GM12864 (cell line): Measurements from ENCODE around the gene HSD3B7.

Experiments
- DNase-seq: peaks from one replicate; pipeline ENCODE4 v3.0.0-alpha.2; 2011; ENCODE audit warnings: low read depth
- H3K4me3 ChIP-seq: 2 replicates; pipeline ENCODE4 v1.5.1; 2011; ENCODE audit warnings: mild to moderate bottlenecking, low read depth, low read length, control low read depth
- TF ChIP-seq, protein P1 (sequence below): IDR thresholded peaks from 2 replicates; pipeline ENCODE4 v1.5.1; 2011; ENCODE audit warnings: low read depth, mild to moderate bottlenecking, moderate library complexity, low read length, control low read depth, inconsistent platforms; ENCODE audit errors: missing control alignments

HSD3B7 gene

DNA sequence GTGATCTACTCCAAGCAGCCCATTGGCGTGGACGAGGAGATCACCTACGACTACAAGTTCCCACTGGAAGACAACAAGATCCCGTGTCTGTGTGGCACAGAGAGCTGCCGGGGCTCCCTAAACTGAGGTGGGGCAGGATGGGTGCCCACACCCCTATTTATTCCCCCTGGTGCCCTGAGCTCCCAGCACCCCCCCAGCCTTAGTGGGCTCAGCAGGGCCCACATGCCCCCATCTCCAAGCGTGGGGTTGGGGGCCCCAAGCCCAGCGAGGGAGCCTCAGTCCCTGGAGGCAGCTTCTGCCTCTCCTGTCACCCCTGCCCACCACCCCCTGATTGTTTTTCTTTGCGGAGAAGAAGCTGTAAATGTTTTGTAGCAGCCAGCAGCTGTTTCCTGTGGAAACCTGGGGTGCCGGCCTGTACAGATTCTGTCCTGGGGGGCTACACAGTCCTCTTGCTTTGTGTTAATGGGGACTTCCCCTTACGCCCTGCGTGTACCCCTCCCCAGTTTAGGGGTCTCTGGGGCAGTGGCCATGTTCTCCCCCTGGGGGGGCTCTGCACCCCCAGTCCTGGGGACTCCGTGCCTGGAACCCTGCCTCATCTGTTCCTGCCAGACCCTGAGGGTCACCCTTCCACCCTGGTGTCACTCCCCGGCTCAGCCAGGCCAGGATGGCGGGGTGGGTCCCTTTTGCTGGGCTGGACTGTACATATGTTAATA is 953 bp upstream of the HSD3B7 start:
- TF ChIP-seq, protein P1, sequence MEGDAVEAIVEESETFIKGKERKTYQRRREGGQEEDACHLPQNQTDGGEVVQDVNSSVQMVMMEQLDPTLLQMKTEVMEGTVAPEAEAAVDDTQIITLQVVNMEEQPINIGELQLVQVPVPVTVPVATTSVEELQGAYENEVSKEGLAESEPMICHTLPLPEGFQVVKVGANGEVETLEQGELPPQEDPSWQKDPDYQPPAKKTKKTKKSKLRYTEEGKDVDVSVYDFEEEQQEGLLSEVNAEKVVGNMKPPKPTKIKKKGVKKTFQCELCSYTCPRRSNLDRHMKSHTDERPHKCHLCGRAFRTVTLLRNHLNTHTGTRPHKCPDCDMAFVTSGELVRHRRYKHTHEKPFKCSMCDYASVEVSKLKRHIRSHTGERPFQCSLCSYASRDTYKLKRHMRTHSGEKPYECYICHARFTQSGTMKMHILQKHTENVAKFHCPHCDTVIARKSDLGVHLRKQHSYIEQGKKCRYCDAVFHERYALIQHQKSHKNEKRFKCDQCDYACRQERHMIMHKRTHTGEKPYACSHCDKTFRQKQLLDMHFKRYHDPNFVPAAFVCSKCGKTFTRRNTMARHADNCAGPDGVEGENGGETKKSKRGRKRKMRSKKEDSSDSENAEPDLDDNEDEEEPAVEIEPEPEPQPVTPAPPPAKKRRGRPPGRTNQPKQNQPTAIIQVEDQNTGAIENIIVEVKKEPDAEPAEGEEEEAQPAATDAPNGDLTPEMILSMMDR = no peak
- no peak for DNase-seq
- H3K4me3 ChIP-seq = no peak overlapping the region

DNA sequence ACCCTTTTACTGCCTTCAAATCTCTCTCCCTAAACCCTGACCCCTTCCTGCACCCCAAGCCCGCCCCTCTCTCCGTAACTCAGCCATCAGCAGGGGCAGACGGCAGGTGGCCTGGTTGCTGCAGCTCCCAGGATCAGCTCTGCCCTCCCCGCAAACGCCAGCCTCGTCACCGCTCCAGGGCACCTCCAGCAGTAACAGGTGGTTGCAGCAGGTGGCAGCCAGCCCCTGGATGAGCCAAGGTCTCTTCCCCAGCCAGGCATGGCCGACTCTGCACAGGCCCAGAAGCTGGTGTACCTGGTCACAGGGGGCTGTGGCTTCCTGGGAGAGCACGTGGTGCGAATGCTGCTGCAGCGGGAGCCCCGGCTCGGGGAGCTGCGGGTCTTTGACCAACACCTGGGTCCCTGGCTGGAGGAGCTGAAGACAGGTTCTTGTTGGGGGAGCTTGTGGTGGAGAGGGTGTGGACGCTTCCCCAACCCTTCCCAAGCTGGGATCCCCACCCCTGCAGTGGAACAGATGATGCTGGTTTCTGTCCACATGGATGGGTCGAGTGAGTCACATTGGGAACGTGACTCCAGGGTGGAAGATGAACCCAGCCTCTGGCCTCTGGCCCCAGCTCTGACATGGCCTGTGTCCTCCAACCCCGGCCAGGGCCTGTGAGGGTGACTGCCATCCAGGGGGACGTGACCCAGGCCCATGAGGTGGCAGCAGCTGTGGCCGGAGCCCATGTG is 558 bp downstream of the HSD3B7 start:
- no peak overlapping the region for H3K4me3 ChIP-seq
- TF ChIP-seq, protein P1 = no peak
- no peak for DNase-seq

DNA sequence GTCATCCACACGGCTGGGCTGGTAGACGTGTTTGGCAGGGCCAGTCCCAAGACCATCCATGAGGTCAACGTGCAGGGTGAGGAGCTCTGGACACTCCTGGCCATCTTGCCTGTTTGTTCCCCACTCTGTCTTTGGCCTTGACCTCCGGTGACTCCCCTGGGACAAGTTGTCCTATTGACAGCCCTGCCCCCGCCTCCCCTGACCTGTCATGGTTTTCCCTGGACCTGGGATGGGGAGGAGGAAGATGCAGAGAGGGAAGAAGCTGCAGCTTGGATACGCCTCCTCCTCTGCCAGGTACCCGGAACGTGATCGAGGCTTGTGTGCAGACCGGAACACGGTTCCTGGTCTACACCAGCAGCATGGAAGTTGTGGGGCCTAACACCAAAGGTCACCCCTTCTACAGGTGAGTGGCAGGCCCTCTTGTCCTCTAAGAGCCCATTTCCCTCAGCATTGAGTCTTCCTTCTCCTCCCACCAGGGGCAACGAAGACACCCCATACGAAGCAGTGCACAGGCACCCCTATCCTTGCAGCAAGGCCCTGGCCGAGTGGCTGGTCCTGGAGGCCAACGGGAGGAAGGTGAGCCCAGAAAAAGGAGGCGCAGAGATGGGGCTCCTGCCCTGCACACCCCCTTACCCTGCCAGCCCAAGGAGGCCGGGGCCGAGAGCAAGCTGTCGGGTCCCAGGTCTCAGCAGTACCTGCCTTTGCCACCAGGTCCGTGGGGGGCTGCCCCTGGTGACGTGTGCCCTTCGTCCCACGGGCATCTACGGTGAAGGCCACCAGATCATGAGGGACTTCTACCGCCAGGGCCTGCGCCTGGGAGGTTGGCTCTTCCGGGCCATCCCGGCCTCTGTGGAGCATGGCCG is 1.4 kb downstream of the HSD3B7 start:
- TF ChIP-seq, protein P1 = no peak
- DNase-seq = no peak
- H3K4me3 ChIP-seq = no peak overlapping the region

DNA sequence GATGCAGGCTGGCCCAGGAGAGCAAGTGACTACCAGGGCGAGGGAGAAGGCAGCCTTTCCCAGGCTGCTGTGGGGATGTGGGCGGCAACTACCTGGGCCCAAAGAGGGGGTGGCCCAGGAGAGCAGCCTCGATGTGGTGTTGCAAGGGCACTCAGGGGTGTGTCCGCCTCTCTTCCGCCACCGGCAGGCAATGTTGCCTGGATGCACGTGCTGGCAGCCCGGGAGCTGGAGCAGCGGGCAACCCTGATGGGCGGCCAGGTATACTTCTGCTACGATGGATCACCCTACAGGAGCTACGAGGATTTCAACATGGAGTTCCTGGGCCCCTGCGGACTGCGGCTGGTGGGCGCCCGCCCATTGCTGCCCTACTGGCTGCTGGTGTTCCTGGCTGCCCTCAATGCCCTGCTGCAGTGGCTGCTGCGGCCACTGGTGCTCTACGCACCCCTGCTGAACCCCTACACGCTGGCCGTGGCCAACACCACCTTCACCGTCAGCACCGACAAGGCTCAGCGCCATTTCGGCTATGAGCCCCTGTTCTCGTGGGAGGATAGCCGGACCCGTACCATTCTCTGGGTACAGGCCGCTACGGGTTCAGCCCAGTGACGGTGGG is 2.7 kb downstream of the HSD3B7 start:
- no peak overlapping the region for H3K4me3 ChIP-seq
- TF ChIP-seq, protein P1 = no peak
- no peak for DNase-seq

DNA sequence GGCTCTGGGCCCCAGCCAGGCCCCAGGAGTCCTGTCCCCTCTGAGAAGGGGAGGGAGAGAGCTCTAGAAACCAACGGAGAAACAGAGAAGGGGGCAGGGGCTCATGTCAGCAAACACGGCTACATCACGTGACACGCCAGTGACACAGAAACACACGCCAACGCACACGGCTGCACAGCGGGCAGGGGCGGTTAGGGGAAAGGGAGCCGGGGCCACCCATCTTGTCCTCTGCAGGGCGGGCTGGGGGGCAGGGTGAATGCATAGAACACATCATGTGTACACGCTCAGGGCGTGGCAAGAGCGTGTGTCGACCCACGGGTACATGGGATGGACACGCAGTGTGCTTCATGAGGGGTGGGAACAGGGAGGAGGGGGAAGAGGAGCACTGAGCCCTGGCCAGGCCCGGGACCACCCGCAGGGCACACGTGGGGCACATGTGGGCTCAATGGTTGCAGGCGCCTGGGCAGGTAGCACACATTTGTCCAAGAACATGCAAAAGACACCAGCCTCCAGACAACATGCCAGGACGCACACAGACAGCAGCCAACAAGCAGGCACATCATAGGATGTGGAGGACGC is 4.6 kb downstream of the HSD3B7 start:
- H3K4me3 ChIP-seq = no peak overlapping the region
- TF ChIP-seq, protein P1 = no peak
- no peak for DNase-seq

DNA sequence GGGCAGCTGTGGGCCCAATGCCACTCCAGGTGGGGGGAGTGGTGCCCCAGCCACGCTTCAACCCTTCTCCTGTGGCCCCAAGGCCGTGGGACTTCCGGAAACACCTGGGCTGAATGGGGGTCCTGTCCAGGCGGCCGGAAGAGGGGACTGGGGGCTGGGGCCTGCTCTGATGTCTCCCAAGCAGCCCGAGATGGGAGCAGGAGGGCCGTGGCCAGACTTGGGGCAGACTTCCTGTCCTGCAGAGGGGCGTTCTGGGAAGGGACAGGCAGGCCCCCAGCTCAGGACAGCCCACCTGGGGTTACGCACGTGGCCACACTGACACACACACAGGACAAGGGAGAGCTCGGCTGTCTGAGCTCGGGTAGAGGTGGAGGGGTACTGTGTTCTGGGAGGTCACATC is 5.1 kb downstream of the HSD3B7 start:
- DNase-seq = no peak
- no peak overlapping the region for H3K4me3 ChIP-seq
- TF ChIP-seq, protein P1 = no peak
